Loucy (cell line): Measurements from ENCODE around the gene FAM193B.

ENCODE experiments used
- H2AFZ ChIP-seq: fragments of 200-600 bp; sonication (generic); 2 replicates; pipeline ENCODE4 v1.6.0; 2016; ENCODE audit warnings: antibody characterized with exemption, mild to moderate bottlenecking, low read length, moderate library complexity
- H3F3A ChIP-seq: fragments of 200-600 bp; 2 replicates; pipeline ENCODE4 v1.6.0; 2016; ENCODE audit warnings: antibody characterized with exemption, low read depth, mild to moderate bottlenecking
- H3K27me3 ChIP-seq: fragments of 200-600 bp; sonication (generic); 2 replicates; pipeline ENCODE4 v1.6.1; 2014; ENCODE audit warnings: low read length, mild to moderate bottlenecking; ENCODE audit not compliant: insufficient read depth, poor library complexity, severe bottlenecking
- H3K36me3 ChIP-seq: fragments of 200-600 bp; sonication (generic); 2 replicates; pipeline ENCODE4 v1.6.1; 2016; ENCODE audit warnings: low read length; ENCODE audit not compliant: insufficient read depth
- H3K4me1 ChIP-seq: fragments of 200-600 bp; sonication (generic); 2 replicates; pipeline ENCODE4 v1.5.1; 2014; ENCODE audit warnings: low read length, mild to moderate bottlenecking; ENCODE audit not compliant: insufficient read depth, poor library complexity, severe bottlenecking
- H3K4me2 ChIP-seq: fragments of 200-600 bp; sonication (generic); 2 replicates; pipeline ENCODE4 v1.6.0; 2014; ENCODE audit warnings: antibody characterized with exemption, low read length, low read depth, mild to moderate bottlenecking; ENCODE audit not compliant: poor library complexity, severe bottlenecking
- H3K4me3 ChIP-seq: fragments of 200-600 bp; sonication (generic); 2 replicates; pipeline ENCODE4 v1.5.1; 2014; ENCODE audit warnings: low read length, mild to moderate bottlenecking, mixed read lengths; ENCODE audit not compliant: poor library complexity, severe bottlenecking
- H3K79me2 ChIP-seq: fragments of 200-600 bp; sonication (generic); 2 replicates; pipeline ENCODE4 v1.6.1; 2014; ENCODE audit warnings: low read length; ENCODE audit not compliant: insufficient read depth
- H3K9ac ChIP-seq: fragments of 200-600 bp; sonication (generic); 2 replicates; pipeline ENCODE4 v1.6.0; 2014; ENCODE audit warnings: mild to moderate bottlenecking, low read depth, low read length, moderate library complexity; ENCODE audit not compliant: poor library complexity, severe bottlenecking
- H3K9me2 ChIP-seq: fragments of 200-600 bp; sonication (generic); replicated peaks from 2 replicates; pipeline ENCODE4 v1.6.1; 2016; ENCODE audit warnings: low read depth, low read length, mixed read lengths
- H3K9me3 ChIP-seq: fragments of 200-600 bp; sonication (generic); 2 replicates; pipeline ENCODE4 v1.6.1; 2014; ENCODE audit warnings: mild to moderate bottlenecking, antibody characterized with exemption, low read length, low read depth; ENCODE audit not compliant: insufficient read depth
- H4K20me1 ChIP-seq: fragments of 200-600 bp; sonication (generic); 2 replicates; pipeline ENCODE4 v1.6.0; 2014; ENCODE audit warnings: antibody characterized with exemption, low read length, mild to moderate bottlenecking; ENCODE audit not compliant: insufficient read depth, poor library complexity, severe bottlenecking
- CTCF ChIP-seq: fragments of 200-600 bp; sonication (generic); conservative IDR thresholded peaks from 2 replicates; pipeline ENCODE4 v1.5.1; 2014; ENCODE audit warnings: mild to moderate bottlenecking, antibody characterized with exemption, low read length
- EZH2phosphoT487 ChIP-seq: fragments of 200-600 bp; IDR thresholded peaks from 2 replicates; pipeline ENCODE4 v1.6.1; 2018; ENCODE audit warnings: antibody characterized with exemption, mild to moderate bottlenecking, moderate library complexity, borderline replicate concordance

FAM193B gene

GRCh38 chr5:177509381-177509951 is 44.9 kb downstream of the FAM193B start, which contains the start of gene DOK3:
TSS of gene DOK3 (minus strand) at chr5:177509826. CDS start at chr5:177509540, 286 bp downstream.
- TF ChIP-seq EZH2phosphoT487 (no peak), CTCF (no peak)
- no peaks in the 10 kb centered on the region for H3F3A ChIP-seq
- no peaks in the 10 kb centered on the region for H3K9me3 ChIP-seq
- H3K9ac ChIP-seq = peak within 1 kb of the TSS; percentile 63
- no peak within 1 kb of the TSS for H2AFZ ChIP-seq
- H3K4me3 ChIP-seq = peak within 1 kb of the TSS; percentile 48
- peak within 1 kb of the TSS; percentile 57 for H3K4me2 ChIP-seq
- H3K79me2 ChIP-seq = peaks cover 19% of the 10 kb centered on the region; the same call in 1 of the 2 replicates
- H4K20me1 ChIP-seq = no peaks in the 10 kb centered on the region
- H3K4me1 ChIP-seq = peaks cover 10% of the 10 kb centered on the region
- no peaks in the 10 kb centered on the region; the same call in 1 of the 2 replicates for H3K36me3 ChIP-seq
- no peaks in the 10 kb centered on the region for H3K9me2 ChIP-seq
- no peaks in the 10 kb centered on the region for H3K27me3 ChIP-seq

- Histone ChIP-seq H3K36me3 (no peaks in the 10 kb centered on the region; the same call in 1 of the 2 replicates), H3K9ac (peak overlapping the region; percentile 63), H3K79me2 (peaks cover 13% of the 10 kb centered on the region; the same call in 1 of the 2 replicates), H2AFZ (no peak overlapping the region), H3K4me3 (peak overlapping the region; percentile 48), H3F3A (no peaks in the 10 kb centered on the region), H3K4me1 (peaks cover 10% of the 10 kb centered on the region), H3K27me3 (no peaks in the 10 kb centered on the region), H3K9me3 (no peaks in the 10 kb centered on the region), H3K9me2 (no peaks in the 10 kb centered on the region), H3K4me2 (peak overlapping the region; percentile 57), H4K20me1 (no peaks in the 10 kb centered on the region)
- TF ChIP-seq CTCF (no peak), EZH2phosphoT487 (no peak)
Measured at GRCh38 chr5:177508837-177509236, 45.5 kb downstream of the FAM193B start.

GRCh38 chr5:177508221-177508611 is 46.1 kb downstream of the FAM193B start:
- no peaks in the 10 kb centered on the region; the same call in 1 of the 2 replicates for H3K36me3 ChIP-seq
- H3K9me2 ChIP-seq = no peaks in the 10 kb centered on the region
- peak overlapping the region; percentile 57 for H3K4me2 ChIP-seq
- TF ChIP-seq EZH2phosphoT487 (no peak), CTCF (no peak)
- no peak overlapping the region for H3K4me3 ChIP-seq
- H3K27me3 ChIP-seq = no peaks in the 10 kb centered on the region
- peaks cover 8% of the 10 kb centered on the region; the same call in 1 of the 2 replicates for H3K79me2 ChIP-seq
- peaks cover 10% of the 10 kb centered on the region for H3K4me1 ChIP-seq
- no peaks in the 10 kb centered on the region for H3F3A ChIP-seq
- H4K20me1 ChIP-seq = no peaks in the 10 kb centered on the region
- H3K9ac ChIP-seq = peak overlapping the region; percentile 63
- H3K9me3 ChIP-seq = no peaks in the 10 kb centered on the region
- H2AFZ ChIP-seq = no peak overlapping the region
